HEK293T (cell line): ENCODE data around the gene B4GALT5.
"Not testable (repeated sequence)": the region's sequence is repeated elsewhere in the genome, so short reads cannot be mapped to it uniquely, and the experiment has no call there.

ENCODE experiments used
- CTCF ChIA-PET: fragments of 350-600 bp; formaldehyde crosslinking; extraction: SDS; loops from one replicate; lab custom pipeline; 2021; ENCODE audit warnings: antibody characterized with exemption, inconsistent platforms; lab: Yijun Ruan, JAX
- POLR2A ChIA-PET: fragments of 350-600 bp; formaldehyde crosslinking; extraction: SDS; loops from one replicate; lab custom pipeline; 2020; ENCODE audit warnings: antibody characterized with exemption, inconsistent platforms; lab: Yijun Ruan, JAX
- DNase-seq: peaks from one replicate; pipeline ENCODE4 v3.0.0; 2012; ENCODE audit warnings: mixed read lengths; ENCODE audit errors: extremely low spot score
- ARNT ChIP-seq: fragments of 450-650 bp; IDR thresholded peaks from 2 replicates; pipeline ENCODE4 v1.6.1; 2017; ENCODE audit warnings: mild to moderate bottlenecking
- BHLHE40 ChIP-seq: fragments of 450-650 bp; IDR thresholded peaks from 2 replicates; pipeline ENCODE4 v1.6.1; 2016; ENCODE audit warnings: mild to moderate bottlenecking, moderate library complexity, borderline replicate concordance
- CTBP1 ChIP-seq: fragments of 450-650 bp; IDR thresholded peaks from 2 replicates; pipeline ENCODE4 v1.6.1; 2016; ENCODE audit warnings: borderline replicate concordance
- ELF4 ChIP-seq: fragments of 450-650 bp; IDR thresholded peaks from 2 replicates; pipeline ENCODE4 v1.6.1; 2017; ENCODE audit warnings: antibody characterized with exemption
- FOXA1 ChIP-seq: fragments of 450-650 bp; IDR thresholded peaks from 2 replicates; pipeline ENCODE4 v1.6.1; 2016; ENCODE audit warnings: mild to moderate bottlenecking
- FOXK2 ChIP-seq: fragments of 450-650 bp; IDR thresholded peaks from 2 replicates; pipeline ENCODE4 v1.6.1; 2016; ENCODE audit warnings: mild to moderate bottlenecking
- FOXM1 ChIP-seq: fragments of 450-650 bp; IDR thresholded peaks from 2 replicates; pipeline ENCODE4 v1.6.1; 2017; ENCODE audit warnings: mild to moderate bottlenecking, borderline replicate concordance
- HDGF ChIP-seq: fragments of 450-650 bp; IDR thresholded peaks from 2 replicates; pipeline ENCODE4 v1.6.1; 2017; ENCODE audit warnings: antibody characterized with exemption, borderline replicate concordance
- L3MBTL2 ChIP-seq: fragments of 450-650 bp; conservative IDR thresholded peaks from 2 replicates; pipeline ENCODE4 v1.6.1; 2016; ENCODE audit warnings: mild to moderate bottlenecking
- LEF1 ChIP-seq: fragments of 450-650 bp; IDR thresholded peaks from 2 replicates; pipeline ENCODE4 v1.6.1; 2017; ENCODE audit warnings: mild to moderate bottlenecking, borderline replicate concordance
- NFRKB ChIP-seq: fragments of 450-650 bp; IDR thresholded peaks from 2 replicates; pipeline ENCODE4 v1.6.1; 2016; ENCODE audit warnings: mild to moderate bottlenecking, moderate library complexity
- PKNOX1 ChIP-seq: fragments of 450-650 bp; IDR thresholded peaks from 2 replicates; pipeline ENCODE4 v1.6.1; 2016
- SP1 ChIP-seq: fragments of 450-650 bp; IDR thresholded peaks from 2 replicates; pipeline ENCODE4 v1.6.1; 2017
- SUZ12 ChIP-seq: fragments of 450-650 bp; IDR thresholded peaks from 2 replicates; pipeline ENCODE4 v1.6.1; 2016; ENCODE audit warnings: mild to moderate bottlenecking
- TARDBP ChIP-seq: fragments of 450-650 bp; IDR thresholded peaks from 2 replicates; pipeline ENCODE4 v1.6.1; 2016
- ZNF384 ChIP-seq: fragments of 450-650 bp; IDR thresholded peaks from 2 replicates; pipeline ENCODE4 v1.6.1; 2016

The B4GALT5 gene

GRCh38 chr20:49727478-49727877 is 13.8 kb upstream of the B4GALT5 start:
- CTCF ChIA-PET = no interaction called here
- POLR2A ChIA-PET = no interaction called here
- no peak for DNase-seq
- TF ChIP-seq L3MBTL2 (no peak), FOXA1 (no peak), TARDBP (no peak), SUZ12 (no peak), NFRKB (no peak), HDGF (no peak)

GRCh38 chr20:49725694-49726093 is 12.0 kb upstream of the B4GALT5 start:
- ChIA-PET CTCF (no interaction called here), POLR2A (interaction anchor here (0.9 kb wide), 1 partner anchor 87 kb away, joined by 3 read pairs; the partner anchor contains the start of gene SLC9A8)
- DNase-seq = no peak
- TF ChIP-seq ARNT (no peak), HDGF (no peak), LEF1 (no peak), NFRKB (no peak), ELF4 (no peak), ZNF384 (no peak)

GRCh38 chr20:49725224-49725606 is 11.5 kb upstream of the B4GALT5 start:
- ChIA-PET POLR2A (interaction anchor here (1.0 kb wide), 1 partner anchor 88 kb away, joined by 4 read pairs; the partner anchor contains the start of gene SLC9A8), CTCF (interaction anchor here (1.1 kb wide), 1 partner anchor 56 kb away, joined by 3 read pairs; no protein-coding TSS in a partner anchor)
- DNase-seq = not testable (repeated sequence)

DNA sequence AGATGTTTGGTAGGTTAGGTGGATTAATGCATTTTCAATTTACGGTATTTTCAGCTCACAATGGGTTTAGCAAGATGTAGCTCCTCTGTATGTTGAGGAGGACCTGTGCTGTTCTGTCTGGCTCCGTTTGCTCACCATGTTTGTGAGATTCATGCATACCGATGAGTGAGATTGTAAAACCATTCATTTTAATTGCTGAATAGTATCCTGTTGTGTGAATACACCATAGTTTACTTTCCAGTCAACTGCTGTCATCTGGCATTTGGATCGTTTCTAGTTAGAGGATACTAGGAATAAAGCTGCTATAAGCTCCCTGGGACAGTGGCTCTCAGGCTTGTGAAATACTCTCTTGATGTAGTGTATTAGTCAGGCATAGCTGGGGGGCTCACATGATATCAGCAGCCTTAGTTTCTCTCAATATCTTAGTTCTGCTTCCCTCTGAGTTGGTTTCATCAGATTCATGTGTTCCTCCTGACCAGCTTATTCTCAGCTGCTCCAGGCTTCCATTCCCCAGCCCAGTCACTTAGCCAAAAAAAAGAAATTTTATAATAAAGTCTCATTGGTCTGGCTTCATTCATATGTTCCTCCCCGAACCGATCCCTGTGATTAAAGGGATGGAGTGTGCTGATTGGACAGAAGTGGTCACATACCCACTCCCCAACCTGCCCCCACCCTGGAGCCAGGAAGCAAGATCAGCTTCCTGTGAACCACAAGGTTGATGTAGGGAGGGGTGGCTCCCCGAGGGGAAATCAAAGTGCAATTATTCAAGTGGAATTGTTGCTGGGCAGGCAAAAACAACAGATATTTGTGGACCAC is 10.9 kb upstream of the B4GALT5 start:
- no peak for DNase-seq
- CTCF ChIA-PET = interaction anchor here (1.1 kb wide), 1 partner anchor 56 kb away, joined by 3 read pairs; no protein-coding TSS in a partner anchor
- no peak for TF ChIP-seq PKNOX1
- no peak for TF ChIP-seq FOXM1
- TF ChIP-seq L3MBTL2 = no peak
- TF ChIP-seq NFRKB = no peak
- no peak for TF ChIP-seq TARDBP
- POLR2A ChIA-PET = interaction anchor here (1.0 kb wide), 1 partner anchor 88 kb away, joined by 4 read pairs; the partner anchor contains the start of gene SLC9A8

DNA sequence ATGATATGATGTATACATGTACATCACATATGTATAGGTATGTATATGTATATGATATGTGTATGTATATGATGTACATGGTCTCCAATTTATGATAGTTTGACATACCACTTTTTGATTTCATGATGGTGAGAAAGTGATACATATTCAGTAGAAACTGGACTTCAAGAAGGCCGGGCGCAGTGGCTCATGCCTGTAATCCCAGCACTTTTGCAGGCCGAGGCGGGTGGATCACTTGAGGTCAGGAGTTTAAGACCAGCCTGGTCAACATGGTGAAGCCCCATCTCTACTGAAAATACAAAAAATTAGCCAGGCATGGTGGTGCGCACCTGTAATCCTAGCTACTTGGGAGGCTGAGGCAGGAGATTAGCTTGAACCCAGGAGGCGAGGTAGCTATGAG is 10.1 kb upstream of the B4GALT5 start:
- DNase-seq, CTCF ChIA-PET, POLR2A ChIA-PET: not testable (repeated sequence)

DNA sequence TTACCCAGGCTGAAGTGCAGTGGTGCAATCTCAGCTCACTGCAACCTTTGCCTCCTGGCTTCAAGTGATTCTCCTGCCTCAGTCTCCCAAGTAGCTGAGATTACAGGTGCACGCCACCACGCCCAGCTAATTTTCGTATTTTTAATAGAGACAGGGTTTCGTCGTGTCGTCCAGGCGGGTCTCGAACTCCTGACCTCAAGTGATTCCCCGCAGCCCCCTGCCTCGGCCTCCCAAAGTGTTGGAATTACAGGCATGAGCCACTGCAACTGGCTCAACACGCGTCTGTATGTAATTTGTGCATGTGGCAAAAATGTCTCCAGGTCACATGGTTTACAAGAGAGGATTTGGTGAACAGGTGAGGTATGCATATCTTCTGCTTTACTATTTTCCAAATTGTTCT is 7.6 kb upstream of the B4GALT5 start:
- POLR2A ChIA-PET, DNase-seq, CTCF ChIA-PET: not testable (repeated sequence)

DNA sequence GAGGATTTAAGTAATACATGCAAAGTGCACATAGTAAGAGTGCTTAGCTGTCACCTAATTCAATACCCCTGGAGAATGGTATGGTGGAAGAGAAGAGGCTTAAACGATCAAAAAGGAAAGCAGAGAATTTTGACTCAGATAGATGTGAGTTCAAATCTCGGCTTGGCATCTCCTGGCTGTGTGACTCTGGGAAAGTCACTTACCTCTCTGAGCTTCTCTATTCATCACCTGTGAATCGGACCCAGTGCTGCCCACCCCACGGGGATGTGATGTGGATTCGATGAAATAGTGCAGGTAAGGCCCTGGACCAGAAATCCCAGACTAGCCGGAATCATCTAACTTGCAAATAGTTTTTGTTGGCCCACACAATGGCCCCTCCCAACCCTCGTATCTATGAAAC is 1.8 kb upstream of the B4GALT5 start:
- no peak for DNase-seq
- ChIA-PET CTCF (no interaction called here), POLR2A (no interaction called here)
- no peak for TF ChIP-seq TARDBP
- no peak for TF ChIP-seq LEF1
- no peak for TF ChIP-seq CTBP1
- TF ChIP-seq ELF4 = no peak
- TF ChIP-seq SP1 = no peak
- TF ChIP-seq ZNF384 = no peak
- no peak for TF ChIP-seq FOXA1
- TF ChIP-seq L3MBTL2 = no peak
- TF ChIP-seq BHLHE40 = no peak
- TF ChIP-seq FOXK2 = no peak

GRCh38 chr20:49712996-49713752 is 504 bp downstream of the B4GALT5 start:
- TF ChIP-seq FOXA1 (no peak), NFRKB (no peak), L3MBTL2 (peak; percentile 52; the same call in 1 of the 2 replicates)
- peak; percentile 18 for DNase-seq
- POLR2A ChIA-PET = no interaction called here
- CTCF ChIA-PET = interaction anchor here (1.2 kb wide), 1 partner anchor 37 kb away, joined by 3 read pairs; no protein-coding TSS in a partner anchor

- TF ChIP-seq ARNT (no peak), NFRKB (no peak), LEF1 (no peak), SUZ12 (no peak), FOXM1 (no peak), ZNF384 (no peak), BHLHE40 (no peak), L3MBTL2 (no peak), SP1 (no peak), PKNOX1 (no peak), TARDBP (no peak), ELF4 (no peak), HDGF (no peak), FOXK2 (no peak)
- POLR2A ChIA-PET = no interaction called here
- CTCF ChIA-PET = no interaction called here
- DNase-seq = no peak
Measured at GRCh38 chr20:49712646-49712995, 1.1 kb downstream of the B4GALT5 start.
